Measurements from ENCODE around the gene FAM53A. TPM values are rescaled to one million over a fixed set of nuclear protein-coding genes. Genes with fewer than 3 reads are reported as not detected.

Gene FAM53A
- polyA plus RNA-seq, 2 of the 4 experiments (the other 2 are of a cell fraction) = 0.87 to 1.2 TPM

GRCh38 chr4:1623821-1624518 lies 60.1 kb downstream of the FAM53A start:
- Histone ChIP-seq H3K27ac (no peak overlapping the region), H3K9me3 (no peaks in the 10 kb centered on the region), H3K4me1 (no peaks in the 10 kb centered on the region), H3K4me2 (no peak overlapping the region), H3K4me3 (no peak overlapping the region)
- POLR2A ChIA-PET = no interaction called here
- WGBS (ENCODE audit: missing lambda C conversion rate) = 86% methylated on average over 17 of the region's 21 CpGs
- no peak for FAIRE-seq
- CTCF ChIA-PET = no interaction called here
- no peak for ATAC-seq
- DNase-seq (ENCODE audit: low read depth in 1 of 2, low spot score in 1 of 2) = no peak
- no peak for TF ChIP-seq HOXB13 (CRISPR knock-in tag; IDR thresholded peaks at IDR 0.05; ENCODE audit: low read depth)
- TF ChIP-seq HES2 (IDR thresholded peaks at IDR 0.05) = no peak
- TF ChIP-seq RFX5 (IDR thresholded peaks at IDR 0.05) = no peak
- no peak for TF ChIP-seq POLR2AphosphoS2 (conservative IDR thresholded peaks at IDR 0.05; ENCODE audit: low read length)
- no peak for TF ChIP-seq JUNB (IDR thresholded peaks at IDR 0.05)
- TF ChIP-seq RCOR1 (IDR thresholded peaks at IDR 0.05; ENCODE audit: low read depth, low read length) = no peak
- TF ChIP-seq CTCF (IDR thresholded peaks at IDR 0.05) = no peak
- TF ChIP-seq TP53 (CRISPR knock-in tag; IDR thresholded peaks at IDR 0.05) = no peak
- no peak for TF ChIP-seq BHLHE40 (IDR thresholded peaks at IDR 0.05; ENCODE audit: low read depth, low read length)
- TF ChIP-seq HOXB5 (CRISPR knock-in tag; IDR thresholded peaks at IDR 0.05) = no peak
- TF ChIP-seq RNF2 (IDR thresholded peaks at IDR 0.05; ENCODE audit: borderline replicate concordance, low read depth) = no peak
- TF ChIP-seq USF2 (IDR thresholded peaks at IDR 0.05) = no peak

GRCh38 chr4:1623400-1623799 lies 60.7 kb downstream of the FAM53A start:
- Histone ChIP-seq H3K4me2 (no peak overlapping the region), H3K4me1 (no peaks in the 10 kb centered on the region), H3K27ac (no peak overlapping the region), H3K4me3 (no peak overlapping the region), H3K9me3 (no peaks in the 10 kb centered on the region)
- TF ChIP-seq E2F6 (IDR thresholded peaks at IDR 0.05; ENCODE audit: borderline replicate concordance, low read depth) (no peak), HOXB5 (CRISPR knock-in tag; IDR thresholded peaks at IDR 0.05) (no peak), USF2 (IDR thresholded peaks at IDR 0.05) (no peak), CTCF (IDR thresholded peaks at IDR 0.05) (no peak), RAD21 (conservative IDR thresholded peaks at IDR 0.05 in 1 of 2, IDR thresholded peaks at IDR 0.05 in 1 of 2) (no peak), TFCP2L1 (CRISPR knock-in tag; IDR thresholded peaks at IDR 0.05) (no peak), NPAS2 (CRISPR knock-in tag; IDR thresholded peaks at IDR 0.05; ENCODE audit: borderline replicate concordance) (no peak), FOXS1 (CRISPR knock-in tag; IDR thresholded peaks at IDR 0.05) (no peak), JUNB (IDR thresholded peaks at IDR 0.05) (no peak), SMC3 (IDR thresholded peaks at IDR 0.05) (no peak), FOSB (CRISPR knock-in tag; IDR thresholded peaks at IDR 0.05) (no peak), ZNF302 (CRISPR knock-in tag; IDR thresholded peaks at IDR 0.05) (no peak), EHF (CRISPR knock-in tag; IDR thresholded peaks at IDR 0.05) (no peak)
- ATAC-seq (no peak), FAIRE-seq (no peak), DNase-seq (ENCODE audit: low read depth in 1 of 2, low spot score in 1 of 2) (no peak)
- ChIA-PET CTCF (no interaction called here), POLR2A (no interaction called here)
- WGBS (ENCODE audit: missing lambda C conversion rate) = 91% methylated on average over 25 of the region's 38 CpGs

Measured in A549 (cell line).